Measurements from ENCODE around the gene PRKAR1B.
A peak's percentile ranks its signal among the peaks of the same experiment; 100 is the strongest.

Gene PRKAR1B

DNA sequence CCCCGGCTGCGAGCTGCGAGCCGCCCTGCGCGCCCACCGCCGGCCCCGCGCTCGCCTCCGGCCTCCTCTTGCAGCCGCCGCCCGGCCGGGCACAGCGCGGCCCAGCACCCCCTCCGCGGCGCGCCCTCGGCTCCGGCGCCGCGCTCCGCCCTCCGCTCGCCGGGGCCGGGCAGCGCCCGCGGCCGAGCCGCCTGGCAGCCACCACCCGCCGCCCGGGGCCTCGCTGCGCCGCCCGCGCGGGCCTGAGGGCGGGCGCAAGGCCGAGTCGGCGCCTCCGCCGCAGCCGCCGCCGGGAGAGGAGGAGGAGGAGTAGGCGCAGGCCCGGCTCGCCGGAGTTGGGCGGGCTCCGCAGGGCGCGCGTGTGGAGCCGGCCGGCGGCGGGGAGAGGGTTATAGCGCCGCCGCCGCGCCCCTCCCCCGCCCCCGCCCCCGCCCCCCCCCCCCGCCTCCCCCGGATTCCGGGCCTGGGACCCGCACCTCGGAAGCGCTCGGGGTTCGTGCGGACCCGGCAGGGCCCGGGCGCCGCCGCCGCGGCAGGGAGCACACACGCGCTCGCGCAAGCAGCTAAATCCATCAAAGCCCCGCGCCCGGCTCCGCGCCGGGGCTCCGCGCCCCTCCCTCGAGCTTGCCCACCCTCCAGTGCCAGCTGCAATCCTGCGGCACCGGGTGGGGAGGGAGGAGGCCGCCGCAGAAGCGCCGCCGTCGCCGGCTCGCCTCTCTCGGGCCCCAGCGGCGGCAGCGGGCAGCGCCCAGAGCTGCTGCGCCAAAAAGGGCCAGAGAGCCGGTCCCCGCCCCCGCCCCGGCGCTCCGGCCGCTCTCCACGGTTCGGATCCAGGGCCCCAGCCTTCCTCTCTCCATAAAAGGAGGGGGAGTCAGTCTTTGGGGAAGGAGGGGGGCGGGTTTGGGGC, 207.3 kb downstream of the PRKAR1B start, which contains the start of gene PDGFA:
PDGFA (minus strand) TSS at position 363 of the 907 bp plus-strand sequence. CDS start 845 bp downstream, outside the sequence.
- no peak for TF ChIP-seq CTCF (conservative IDR thresholded peaks at IDR 0.05; ENCODE audit: low read depth, low read length)
- no peak for DNase-seq (ENCODE audit: low read depth)
- peak within 1 kb of the TSS; percentile 56 for H3K4me3 ChIP-seq (ENCODE audit: low read length)

GRCh38 chr7:518630-519483, 208.2 kb downstream of the PRKAR1B start:
- peak overlapping the region; percentile 56 for H3K4me3 ChIP-seq (ENCODE audit: low read length)
- DNase-seq (ENCODE audit: low read depth) = no peak

DNA sequence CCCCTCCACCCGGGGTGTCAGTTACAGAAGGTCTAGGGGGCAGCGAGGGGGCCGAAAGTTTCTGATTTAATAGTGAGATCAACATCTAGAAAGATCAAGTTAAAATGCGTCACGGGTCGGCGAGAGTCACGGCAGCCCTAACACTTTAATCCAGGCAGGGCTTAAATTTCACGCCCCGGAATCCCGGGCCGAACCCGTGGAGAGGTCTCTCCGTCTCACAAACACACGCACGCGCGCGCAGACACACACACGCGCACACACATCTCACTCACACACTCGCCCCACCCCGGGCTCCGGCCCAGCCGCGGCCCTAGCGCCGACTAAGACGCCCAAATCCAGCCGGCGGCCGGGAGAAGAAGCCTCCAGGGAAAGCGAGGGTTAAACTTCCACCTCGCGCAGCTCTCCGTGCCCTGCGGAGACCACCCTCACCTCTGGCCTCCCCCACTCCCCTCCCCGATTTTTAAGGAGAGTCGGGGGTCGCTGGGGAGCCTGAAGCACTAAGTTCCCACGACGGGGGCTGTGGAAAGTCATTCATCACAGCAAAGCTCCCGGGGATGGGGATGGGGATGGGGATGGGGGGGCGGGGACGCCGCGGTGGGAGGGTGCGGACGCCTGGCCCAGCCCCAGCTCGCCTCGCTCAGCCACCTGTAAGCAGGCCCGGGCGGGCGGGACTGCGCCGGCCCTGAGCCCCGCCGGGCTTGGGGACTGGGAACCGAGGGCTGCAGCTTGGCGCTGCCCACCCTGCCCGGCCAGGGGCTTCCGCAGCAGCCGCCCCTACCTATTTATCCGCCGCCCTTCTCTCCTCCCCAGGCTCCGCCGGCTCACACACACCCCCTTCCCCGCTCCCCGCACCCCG, 209.1 kb downstream of the PRKAR1B start:
- no peak for DNase-seq (ENCODE audit: low read depth)

More at GRCh38 chr7:518630-519483, 208.2 kb downstream of the PRKAR1B start:
- no peak for TF ChIP-seq CTCF (conservative IDR thresholded peaks at IDR 0.05; ENCODE audit: low read depth, low read length)

GRCh38 chr7:516606-517456, 210.2 kb downstream of the PRKAR1B start:
- no peak for TF ChIP-seq CTCF (conservative IDR thresholded peaks at IDR 0.05; ENCODE audit: low read depth, low read length)
- peak overlapping the region; percentile 36 for H3K4me3 ChIP-seq (ENCODE audit: low read length)
- no peak for DNase-seq (ENCODE audit: low read depth)

More for the DNA sequence above, 209.1 kb downstream of the PRKAR1B start:
- TF ChIP-seq CTCF (conservative IDR thresholded peaks at IDR 0.05; ENCODE audit: low read depth, low read length) = no peak
- H3K4me3 ChIP-seq (ENCODE audit: low read length) = peak overlapping the region; percentile 56

DNA sequence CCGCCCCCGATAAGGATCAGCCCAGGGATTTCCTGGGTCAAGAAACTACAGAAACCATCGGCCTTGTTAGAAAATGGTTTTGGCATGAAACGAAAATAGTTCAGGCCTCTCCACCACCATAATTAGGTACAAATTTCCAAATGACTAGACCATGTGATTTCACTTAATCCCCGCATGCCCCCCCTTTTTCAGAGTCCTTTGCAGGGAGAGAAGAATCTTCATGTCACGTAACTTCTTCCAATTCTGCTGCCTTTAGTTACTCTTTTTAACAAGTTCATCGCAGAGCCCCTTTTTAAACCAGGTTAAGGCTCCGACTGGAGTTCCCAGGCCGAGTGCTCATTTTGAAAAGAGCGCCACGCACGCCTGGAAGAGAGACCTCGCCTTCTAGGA, 210.9 kb downstream of the PRKAR1B start:
- no peak for TF ChIP-seq CTCF (conservative IDR thresholded peaks at IDR 0.05; ENCODE audit: low read depth, low read length)
- no peak for DNase-seq (ENCODE audit: low read depth)
- no peak overlapping the region for H3K4me3 ChIP-seq (ENCODE audit: low read length)

DNA sequence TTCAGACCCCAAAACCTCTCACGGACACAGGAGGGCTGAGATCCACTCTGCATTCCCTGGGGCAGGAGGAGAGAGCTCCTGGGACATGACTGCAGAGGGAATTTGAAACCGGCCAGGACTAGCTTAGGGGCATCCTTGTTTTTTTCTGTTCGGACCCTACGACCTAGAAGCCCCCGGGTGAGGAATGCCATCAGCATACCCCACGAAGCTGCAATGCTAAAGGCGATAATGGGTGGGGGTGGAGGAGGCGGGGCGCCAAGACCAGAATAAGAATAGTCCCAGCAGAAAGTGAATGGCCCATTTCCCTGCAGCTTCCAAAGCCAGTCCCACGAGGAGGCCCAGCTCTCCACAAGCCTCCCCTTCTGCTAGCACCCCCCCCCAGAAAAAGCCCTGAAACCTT, 211.5 kb downstream of the PRKAR1B start:
- DNase-seq (ENCODE audit: low read depth) = no peak
- TF ChIP-seq CTCF (conservative IDR thresholded peaks at IDR 0.05; ENCODE audit: low read depth, low read length) = no peak
- H3K4me3 ChIP-seq (ENCODE audit: low read length) = no peak overlapping the region
